ENCODE data around the gene GAS7. TPM values are rescaled to one million over a fixed set of nuclear protein-coding genes. Genes with fewer than 3 reads are reported as not detected.

Gene GAS7
- total and polyA plus RNA-seq, 2 of the 13 experiments (the other 11 are each of a cell fraction or from before 2014, with no cell fraction given), result 1.0 to 5.2 TPM

- no peak overlapping the region for H3K9ac ChIP-seq (ENCODE audit: insufficient read depth, low read depth, low read length)
- no peak for DNase-seq (ENCODE audit: low spot score)
- no TSS peak for BruUV-seq (replicated peaks)
- no peaks in the 10 kb centered on the region for H3K4me1 ChIP-seq (ENCODE audit: insufficient read depth, low read length)
- FAIRE-seq, result no peak
- no peaks in the 10 kb centered on the region for H4K20me1 ChIP-seq (ENCODE audit: insufficient read depth, low read length)
- ATAC-seq, result no peak
- CTCF ChIA-PET (ENCODE audit: low intra/inter-chr PET ratio, low total read pairs), result no interaction called here
- 23% methylated on average over 3 of the region's 3 CpGs for WGBS (ENCODE audit: low lambda C conversion rate)
- intact Hi-C loops (cut with micrococcal nuclease; ENCODE audit: unreplicated experiment), result no loop called here
- no peaks in the 10 kb centered on the region for H3K36me3 ChIP-seq (replicated peaks in 1 of 2; ENCODE audit: control insufficient read depth in 1 of 2, insufficient read depth in 2 of 2, low read length in 2 of 2)
- no peaks in the 10 kb centered on the region for H3K79me2 ChIP-seq (ENCODE audit: insufficient read depth, low read length)
- H3K27ac ChIP-seq (ENCODE audit: extremely low read length, insufficient read depth, low read length), result no peak overlapping the region
- in situ Hi-C loops (cut with HindIII; ENCODE audit: extremely low pct_ligation_motif_present, low pct_unique_long_range_greater_than_20kb), result loop anchor here (25.0 kb wide), 1 partner anchor 109 kb away; no protein-coding TSS in a partner anchor
- H2AFZ ChIP-seq (ENCODE audit: low read length), result no peak overlapping the region
- H3K27me3 ChIP-seq (ENCODE audit: control insufficient read depth in 1 of 2, insufficient read depth in 2 of 2, low read length in 2 of 2), result peaks cover 0 to 17% of the 10 kb centered on the region in 2 experiments; a peak in 3 of 5 replicates
- H3K4me3 ChIP-seq (replicated peaks in 1 of 3; ENCODE audit: insufficient read depth in 1 of 3, low read depth in 2 of 3, low read length in 3 of 3), result no peak overlapping the region
- H3K4me2 ChIP-seq (ENCODE audit: low read depth, low read length), result no peak overlapping the region
- H3K9me3 ChIP-seq (ENCODE audit: low read length), result no peaks in the 10 kb centered on the region
- POLR2A ChIA-PET, result no interaction called here
- TF ChIP-seq, protein P1, sequence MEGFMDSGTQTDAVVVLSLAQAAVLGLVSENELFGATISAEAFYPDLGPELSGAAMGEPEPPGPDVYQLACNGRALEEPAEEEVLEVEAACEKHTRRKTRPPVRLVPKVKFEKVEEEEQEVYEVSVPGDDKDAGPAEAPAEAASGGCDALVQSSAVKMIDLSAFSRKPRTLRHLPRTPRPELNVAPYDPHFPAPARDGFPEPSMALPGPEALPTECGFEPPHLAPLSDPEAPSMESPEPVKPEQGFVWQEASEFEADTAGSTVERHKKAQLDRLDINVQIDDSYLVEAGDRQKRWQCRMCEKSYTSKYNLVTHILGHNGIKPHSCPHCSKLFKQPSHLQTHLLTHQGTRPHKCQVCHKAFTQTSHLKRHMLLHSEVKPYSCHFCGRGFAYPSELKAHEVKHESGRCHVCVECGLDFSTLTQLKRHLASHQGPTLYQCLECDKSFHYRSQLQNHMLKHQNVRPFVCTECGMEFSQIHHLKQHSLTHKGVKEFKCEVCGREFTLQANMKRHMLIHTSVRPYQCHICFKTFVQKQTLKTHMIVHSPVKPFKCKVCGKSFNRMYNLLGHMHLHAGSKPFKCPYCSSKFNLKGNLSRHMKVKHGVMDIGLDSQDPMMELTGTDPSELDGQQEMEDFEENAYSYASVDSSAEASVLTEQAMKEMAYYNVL (CRISPR knock-in tag; IDR thresholded peaks at IDR 0.05; ENCODE audit: borderline replicate concordance), result no peak
- TF ChIP-seq ZNF414 (CRISPR knock-in tag; IDR thresholded peaks at IDR 0.05), result no peak
- no peak for TF ChIP-seq SIN3B (IDR thresholded peaks at IDR 0.05; ENCODE audit: low read length)
- TF ChIP-seq ZBTB49 (CRISPR knock-in tag; IDR thresholded peaks at IDR 0.05; ENCODE audit: borderline replicate concordance), result no peak
- no peak for TF ChIP-seq HNF4A (CRISPR knock-in tag; IDR thresholded peaks at IDR 0.05)
- no peak for TF ChIP-seq IRF2 (CRISPR knock-in tag; IDR thresholded peaks at IDR 0.05)
- TF ChIP-seq, protein P2, sequence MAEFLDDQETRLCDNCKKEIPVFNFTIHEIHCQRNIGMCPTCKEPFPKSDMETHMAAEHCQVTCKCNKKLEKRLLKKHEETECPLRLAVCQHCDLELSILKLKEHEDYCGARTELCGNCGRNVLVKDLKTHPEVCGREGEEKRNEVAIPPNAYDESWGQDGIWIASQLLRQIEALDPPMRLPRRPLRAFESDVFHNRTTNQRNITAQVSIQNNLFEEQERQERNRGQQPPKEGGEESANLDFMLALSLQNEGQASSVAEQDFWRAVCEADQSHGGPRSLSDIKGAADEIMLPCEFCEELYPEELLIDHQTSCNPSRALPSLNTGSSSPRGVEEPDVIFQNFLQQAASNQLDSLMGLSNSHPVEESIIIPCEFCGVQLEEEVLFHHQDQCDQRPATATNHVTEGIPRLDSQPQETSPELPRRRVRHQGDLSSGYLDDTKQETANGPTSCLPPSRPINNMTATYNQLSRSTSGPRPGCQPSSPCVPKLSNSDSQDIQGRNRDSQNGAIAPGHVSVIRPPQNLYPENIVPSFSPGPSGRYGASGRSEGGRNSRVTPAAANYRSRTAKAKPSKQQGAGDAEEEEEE (CRISPR knock-in tag; IDR thresholded peaks at IDR 0.05; ENCODE audit: borderline replicate concordance), result no peak
- TF ChIP-seq ZNF251 (CRISPR knock-in tag; IDR thresholded peaks at IDR 0.05), result no peak
- TF ChIP-seq, protein P3, sequence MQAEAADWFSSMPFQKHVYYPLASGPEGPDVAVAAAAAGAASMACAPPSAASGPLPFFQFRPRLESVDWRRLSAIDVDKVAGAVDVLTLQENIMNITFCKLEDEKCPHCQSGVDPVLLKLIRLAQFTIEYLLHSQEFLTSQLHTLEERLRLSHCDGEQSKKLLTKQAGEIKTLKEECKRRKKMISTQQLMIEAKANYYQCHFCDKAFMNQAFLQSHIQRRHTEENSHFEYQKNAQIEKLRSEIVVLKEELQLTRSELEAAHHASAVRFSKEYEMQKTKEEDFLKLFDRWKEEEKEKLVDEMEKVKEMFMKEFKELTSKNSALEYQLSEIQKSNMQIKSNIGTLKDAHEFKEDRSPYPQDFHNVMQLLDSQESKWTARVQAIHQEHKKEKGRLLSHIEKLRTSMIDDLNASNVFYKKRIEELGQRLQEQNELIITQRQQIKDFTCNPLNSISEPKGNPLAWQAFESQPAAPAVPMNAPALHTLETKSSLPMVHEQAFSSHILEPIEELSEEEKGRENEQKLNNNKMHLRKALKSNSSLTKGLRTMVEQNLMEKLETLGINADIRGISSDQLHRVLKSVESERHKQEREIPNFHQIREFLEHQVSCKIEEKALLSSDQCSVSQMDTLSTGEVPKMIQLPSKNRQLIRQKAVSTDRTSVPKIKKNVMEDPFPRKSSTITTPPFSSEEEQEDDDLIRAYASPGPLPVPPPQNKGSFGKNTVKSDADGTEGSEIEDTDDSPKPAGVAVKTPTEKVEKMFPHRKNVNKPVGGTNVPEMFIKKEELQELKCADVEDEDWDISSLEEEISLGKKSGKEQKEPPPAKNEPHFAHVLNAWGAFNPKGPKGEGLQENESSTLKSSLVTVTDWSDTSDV (CRISPR knock-in tag; IDR thresholded peaks at IDR 0.05), result no peak
- no peak for TF ChIP-seq FOXM1 (CRISPR knock-in tag; IDR thresholded peaks at IDR 0.05)
- no peak for TF ChIP-seq MXD1 (CRISPR knock-in tag; IDR thresholded peaks at IDR 0.05)
- TF ChIP-seq ZNF451 (CRISPR knock-in tag; IDR thresholded peaks at IDR 0.05), result no peak
- no peak for TF ChIP-seq ZNF597 (CRISPR knock-in tag; IDR thresholded peaks at IDR 0.05)
These were observed 94.7 kb downstream of the GAS7 start for GRCh38 chr17:10103712-10104111.
